Epidermal melanocyte (primary cell): Measurements from ENCODE around the gene RPUSD3.

Experiments used
- DNase-seq: peaks from one replicate; pipeline ENCODE4 v3.0.0; 2011; ENCODE audit warnings: low spot score; ENCODE audit not compliant: insufficient read length

Gene RPUSD3

GRCh38 chr3:9834520-9835380 is 9.1 kb downstream of the RPUSD3 start:
- DNase-seq: no peak

- no peak for DNase-seq
Measured at GRCh38 chr3:9833078-9833477, 10.7 kb downstream of the RPUSD3 start.

GRCh38 chr3:9831253-9831652 is 12.6 kb downstream of the RPUSD3 start:
- DNase-seq: no peak

GRCh38 chr3:9828801-9829755 is 14.7 kb downstream of the RPUSD3 start:
- DNase-seq: no peak

- no peak for DNase-seq
Measured at GRCh38 chr3:9826815-9827573, 16.8 kb downstream of the RPUSD3 start.

GRCh38 chr3:9825451-9826040 is 18.3 kb downstream of the RPUSD3 start:
- DNase-seq: no peak

- no peak for DNase-seq
Measured at GRCh38 chr3:9820946-9821345, 22.9 kb downstream of the RPUSD3 start.

- no peak for DNase-seq
Measured at GRCh38 chr3:9820543-9820942, 23.3 kb downstream of the RPUSD3 start.

- DNase-seq: no peak
Measured at GRCh38 chr3:9818666-9819335, 25.0 kb downstream of the RPUSD3 start.

- no peak for DNase-seq
Measured at GRCh38 chr3:9817436-9817835, 26.4 kb downstream of the RPUSD3 start.

- DNase-seq: no peak
Measured at GRCh38 chr3:9815986-9816385, 27.8 kb downstream of the RPUSD3 start.

GRCh38 chr3:9812870-9813483 is 30.8 kb downstream of the RPUSD3 start:
- no peak for DNase-seq

GRCh38 chr3:9810846-9811245 is 33.0 kb downstream of the RPUSD3 start:
- no peak for DNase-seq

GRCh38 chr3:9810433-9810770 is 33.4 kb downstream of the RPUSD3 start:
- DNase-seq: no peak

GRCh38 chr3:9809615-9810432 is 34.0 kb downstream of the RPUSD3 start, which contains the start of gene TTLL3:
Gene TTLL3 (plus strand): TSS chr3:9810262. CDS start chr3:9810662, 400 bp downstream.
- peak; percentile 79 for DNase-seq

- DNase-seq: no peak
Measured at GRCh38 chr3:9809239-9809614, 34.6 kb downstream of the RPUSD3 start.

GRCh38 chr3:9808345-9809037 is 35.3 kb downstream of the RPUSD3 start:
- no peak for DNase-seq

- DNase-seq: no peak
Measured at GRCh38 chr3:9807981-9808344, 35.8 kb downstream of the RPUSD3 start.
